GM18519 (cell line): ENCODE data around the gene DNM3.

Source experiments
- ATAC-seq: cut with Tn5 transposase; IDR thresholded peaks from one replicate; pipeline ENCODE4 v1.9.1; 2021; ENCODE audit warnings: mild to moderate bottlenecking, moderate library complexity; ENCODE audit not compliant: unreplicated experiment, low FRiP score

The DNM3 gene

GRCh38 chr1:171816300-171816901 lies 24.9 kb upstream of the DNM3 start:
- no peak for ATAC-seq

DNA sequence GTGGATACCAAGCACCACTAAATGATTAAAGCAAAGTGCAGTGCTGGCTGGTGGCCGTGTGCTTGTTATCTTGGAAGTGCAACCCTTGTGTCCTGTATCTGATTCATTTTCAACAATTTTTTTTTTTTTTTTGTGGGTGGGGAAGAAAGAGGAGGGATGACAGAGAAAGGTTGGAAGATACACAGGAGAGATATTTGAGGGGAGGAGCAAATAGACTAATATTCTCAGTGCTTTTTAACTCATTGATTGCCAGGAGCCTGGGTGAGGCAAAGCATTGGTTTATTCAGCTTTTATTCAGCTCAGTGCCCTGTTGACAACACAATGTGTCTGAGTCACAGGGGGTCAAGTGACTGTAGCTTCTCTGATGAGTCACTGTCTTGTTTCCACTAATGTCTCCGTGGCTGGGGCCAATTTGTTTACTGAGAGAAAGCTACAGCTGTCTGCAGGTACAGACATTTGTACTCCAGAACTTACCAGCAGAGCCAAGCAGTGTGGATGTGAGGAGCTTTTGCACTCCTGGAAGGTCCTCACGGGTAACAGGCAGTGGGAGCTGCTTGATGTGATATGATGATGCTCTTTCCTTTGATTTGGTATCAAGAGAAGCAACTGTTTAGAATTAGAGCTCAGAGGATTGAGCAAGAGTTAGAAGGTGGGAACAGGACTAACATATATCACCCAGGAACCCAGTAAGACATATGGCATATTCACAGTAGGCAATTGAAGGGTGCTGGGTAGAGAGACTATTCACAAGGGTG lies 23.6 kb upstream of the DNM3 start:
- no peak for ATAC-seq

- no peak for ATAC-seq
These were observed 21.4 kb upstream of the DNM3 start for GRCh38 chr1:171819946-171820345.

GRCh38 chr1:171826973-171827372 lies 14.3 kb upstream of the DNM3 start:
- ATAC-seq = no peak

DNA sequence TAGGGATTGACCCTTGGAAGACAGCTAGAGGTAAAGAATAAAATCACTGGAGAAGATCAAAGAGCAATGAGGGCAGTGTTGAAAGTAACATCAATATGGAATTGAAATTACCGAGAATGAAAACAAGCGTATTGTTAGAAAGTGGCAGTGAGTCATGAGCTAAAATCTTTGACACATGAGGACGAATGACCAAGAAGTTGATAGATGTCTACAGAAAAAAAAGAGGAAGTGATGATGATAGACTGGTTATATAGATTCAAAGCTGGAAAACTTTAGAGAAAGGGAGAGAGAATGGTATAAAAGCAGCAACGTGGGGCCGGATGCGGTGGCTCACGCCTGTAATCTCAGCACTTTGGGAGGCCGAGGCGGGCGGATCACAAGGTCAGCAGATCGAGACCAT lies 12.5 kb upstream of the DNM3 start:
- no peak for ATAC-seq

DNA sequence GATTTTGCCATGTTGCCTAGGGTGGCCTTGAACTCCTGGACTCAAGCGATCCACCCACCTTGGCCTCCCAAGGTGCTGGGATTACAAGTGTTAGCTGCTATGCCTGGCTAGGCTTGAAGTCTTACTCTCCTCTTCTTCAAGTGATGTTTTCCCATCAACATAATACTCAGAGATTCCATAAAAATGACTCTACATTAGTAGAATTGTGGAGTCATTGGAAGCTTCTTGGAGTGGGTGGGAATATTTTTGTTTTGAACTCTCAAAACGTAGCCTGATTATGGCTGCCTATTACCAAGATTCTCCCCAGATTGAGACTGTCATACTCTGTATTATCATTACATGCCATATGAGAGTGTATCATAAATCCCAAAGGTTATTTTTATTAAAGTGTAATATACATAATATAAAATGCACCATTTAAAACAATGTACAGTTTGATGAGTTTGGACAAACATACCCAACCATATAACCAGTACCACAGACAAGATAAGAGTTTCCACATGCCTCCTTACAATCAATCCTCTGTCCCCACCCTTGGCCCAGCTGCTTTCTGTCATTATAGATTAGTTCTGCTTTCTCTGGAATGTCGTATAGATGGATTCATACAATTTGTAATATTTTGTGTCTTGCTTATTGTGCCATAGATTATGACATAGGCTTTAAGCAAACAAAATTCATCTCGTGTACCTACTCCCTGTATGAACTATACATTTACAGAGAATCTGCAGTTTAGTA lies 8.0 kb upstream of the DNM3 start:
- ATAC-seq = no peak

GRCh38 chr1:171834821-171835220 lies 6.5 kb upstream of the DNM3 start:
- ATAC-seq = no peak

GRCh38 chr1:171835891-171836290 lies 5.4 kb upstream of the DNM3 start:
- no peak for ATAC-seq

DNA sequence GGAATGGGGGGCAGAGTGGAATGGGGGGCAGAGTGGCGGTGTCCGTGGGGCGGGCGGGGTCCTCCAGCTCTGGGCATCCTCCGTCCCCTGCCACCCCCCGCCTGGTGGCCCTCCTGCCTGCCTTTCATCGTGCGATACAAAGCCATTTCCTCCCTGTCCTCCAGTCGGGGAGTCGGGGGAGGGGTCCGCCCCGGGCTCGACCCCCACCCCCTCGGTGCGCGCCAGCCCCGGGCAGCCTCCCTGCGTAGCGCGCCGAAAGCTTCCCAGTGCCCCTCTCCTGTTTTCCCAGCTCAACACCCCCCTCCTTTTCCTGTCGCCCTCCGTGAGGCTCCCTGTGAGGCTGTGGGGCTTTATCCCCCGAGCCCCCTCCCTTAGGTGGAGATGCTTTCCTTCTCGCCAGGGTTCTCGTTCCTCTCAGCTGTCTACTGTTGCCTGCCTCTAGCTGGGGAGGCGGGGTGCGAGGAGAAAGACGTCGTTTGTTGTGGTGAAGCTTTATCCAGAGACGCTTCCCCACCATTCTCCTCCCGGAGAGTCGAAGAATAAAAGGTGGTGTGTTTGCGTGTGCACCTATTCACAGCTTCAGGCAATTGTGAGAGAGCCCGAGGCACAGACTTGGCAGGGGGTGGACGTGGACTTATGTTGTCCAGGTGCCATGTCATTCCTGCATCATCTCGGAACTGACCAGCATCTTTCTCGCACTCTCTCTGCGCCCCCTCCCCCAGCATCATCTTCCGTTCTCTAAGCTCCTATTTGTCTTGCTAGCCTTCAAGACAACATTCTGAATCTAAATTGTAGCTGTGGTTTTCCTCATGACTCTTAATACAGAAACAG lies 848 bp downstream of the DNM3 start:
- no peak for ATAC-seq

DNA sequence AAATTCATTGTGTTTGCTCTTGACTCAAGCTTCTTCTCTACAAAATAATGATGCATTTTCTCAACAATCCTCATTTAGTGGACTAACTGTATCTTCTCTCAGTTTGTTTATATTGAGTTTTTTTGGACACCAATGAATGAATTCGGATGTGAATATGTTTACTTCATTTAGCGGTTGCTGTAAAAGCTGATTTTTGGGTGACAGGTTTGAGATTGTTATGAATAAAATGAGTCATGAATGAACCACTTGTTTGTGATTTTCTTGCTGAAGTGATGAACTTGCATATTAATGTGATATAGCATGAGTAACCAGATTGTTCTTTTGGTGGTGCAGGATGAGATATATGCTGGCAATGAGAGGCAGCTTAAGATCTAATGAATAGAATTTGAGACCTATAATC lies 3.1 kb downstream of the DNM3 start:
- no peak for ATAC-seq

DNA sequence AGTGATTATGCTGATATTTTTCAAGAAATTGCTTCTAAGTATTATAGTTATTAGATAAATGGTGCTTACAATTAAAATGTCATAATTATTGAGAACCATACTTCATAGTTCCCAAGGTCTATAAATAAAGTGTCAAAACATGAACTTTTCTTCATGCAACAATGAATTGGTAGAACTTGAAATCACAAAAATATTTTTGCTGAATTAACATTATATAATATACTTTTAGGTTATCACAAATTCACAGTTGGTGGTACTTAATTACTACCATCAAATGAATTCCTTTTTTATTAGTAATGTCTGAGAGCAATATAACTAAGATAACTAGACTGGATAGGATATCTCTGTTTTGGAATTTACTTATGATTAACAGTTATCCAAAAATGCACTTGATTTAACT lies 4.7 kb downstream of the DNM3 start:
- ATAC-seq = no peak

DNA sequence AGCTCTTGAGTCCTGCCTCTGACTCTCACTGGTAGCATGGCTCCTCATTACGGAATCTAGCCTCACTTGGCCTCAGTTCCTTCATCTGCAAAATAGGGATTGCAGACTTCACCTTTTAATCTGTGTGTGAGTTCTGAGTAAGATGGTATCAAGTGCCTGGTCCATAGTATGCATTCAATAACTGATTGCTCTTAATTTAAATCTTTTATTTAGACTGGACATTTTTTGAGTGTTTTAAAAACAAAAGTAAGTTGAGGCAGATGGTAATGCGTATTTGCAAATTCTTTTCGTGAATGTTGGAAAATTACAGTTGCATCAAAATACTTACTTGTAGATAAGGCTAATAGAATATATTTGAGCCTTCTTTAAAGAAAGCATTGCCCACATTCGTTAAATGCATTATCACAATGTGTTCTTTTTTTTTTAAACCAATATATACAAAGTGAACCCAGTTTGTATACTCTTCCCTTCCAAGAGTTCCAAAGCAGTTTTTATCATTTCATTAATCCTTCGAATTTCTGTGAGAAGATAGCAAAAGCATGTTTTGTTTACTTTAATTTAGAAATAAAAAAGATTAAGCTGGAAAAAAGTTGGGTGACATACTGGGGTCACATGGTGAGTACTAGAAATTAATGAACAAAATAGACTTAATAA lies 8.1 kb downstream of the DNM3 start:
- no peak for ATAC-seq

DNA sequence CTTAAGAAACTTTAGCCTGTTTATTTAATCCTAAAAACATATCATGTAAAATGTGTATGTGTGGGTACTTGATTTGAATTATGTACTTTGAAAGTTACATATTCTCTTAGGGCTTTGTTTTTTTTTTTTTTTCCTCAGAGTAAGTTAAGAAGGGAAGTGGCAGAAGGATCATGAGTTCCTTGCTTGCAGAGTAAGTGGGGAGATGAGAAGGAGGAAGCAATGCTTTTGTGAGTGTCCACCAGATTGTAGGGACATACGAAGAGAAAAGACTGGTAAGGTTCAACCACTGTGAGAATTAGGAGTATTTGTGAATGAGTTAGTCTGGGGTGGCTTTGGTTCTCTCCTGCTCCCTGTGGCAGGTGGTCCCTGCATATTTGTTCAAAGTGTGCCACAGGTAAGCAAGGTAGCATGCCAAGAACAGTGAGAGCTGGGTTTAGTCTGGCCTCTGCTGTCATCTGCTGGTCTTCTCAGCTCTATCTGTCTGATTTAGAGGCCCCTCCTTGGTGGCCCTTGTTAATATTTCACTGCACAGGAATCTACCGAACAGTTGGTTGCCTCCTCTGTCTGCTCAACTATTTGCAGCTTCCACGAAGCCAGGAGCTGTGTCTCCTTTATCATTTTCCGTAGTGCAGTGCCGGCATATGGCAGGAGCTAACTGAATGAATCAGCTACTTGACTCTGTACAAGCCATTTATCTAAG lies 9.5 kb downstream of the DNM3 start:
- ATAC-seq = no peak

- no peak for ATAC-seq
These were observed 11.0 kb downstream of the DNM3 start for GRCh38 chr1:171852272-171852671.

DNA sequence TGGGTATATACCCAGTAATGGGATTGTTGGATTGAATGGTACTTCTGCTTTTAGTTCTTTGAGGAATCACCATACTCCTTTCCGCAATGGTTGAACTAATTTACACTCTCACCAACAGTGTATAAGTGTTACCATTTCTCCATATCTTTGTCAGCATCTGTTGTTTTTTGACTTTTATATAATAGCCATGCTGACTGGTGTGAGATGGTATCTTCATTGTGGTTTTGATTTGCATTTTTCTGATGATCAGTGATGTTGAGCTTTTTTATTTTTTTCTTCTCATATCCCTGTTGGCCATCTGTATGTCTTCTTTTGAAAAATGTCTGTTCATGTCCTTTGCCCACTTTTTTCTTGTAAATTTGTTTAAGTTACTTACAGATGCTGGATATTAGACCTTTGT lies 14.1 kb downstream of the DNM3 start:
- ATAC-seq = no peak

- ATAC-seq = no peak
These were observed 17.4 kb downstream of the DNM3 start for GRCh38 chr1:171858696-171859095.

DNA sequence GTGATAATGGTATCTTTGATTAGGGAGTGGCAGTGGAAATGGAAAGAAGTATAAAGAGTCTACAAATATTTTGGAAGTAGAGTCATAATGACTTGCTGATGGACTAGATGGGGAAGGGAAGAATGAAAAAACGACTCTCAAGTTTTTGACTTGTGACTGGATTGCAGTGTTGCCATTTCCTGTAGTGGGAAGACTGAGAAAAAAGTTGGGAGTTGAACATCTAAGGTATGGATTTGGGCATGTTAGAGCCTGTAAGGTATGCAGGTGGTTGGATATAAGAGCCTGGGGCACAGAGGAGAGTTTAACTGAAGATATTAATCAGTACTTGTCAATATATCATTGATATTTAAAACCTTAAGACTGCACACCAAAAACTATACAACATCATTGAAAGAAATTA lies 19.4 kb downstream of the DNM3 start:
- ATAC-seq = no peak

- no peak for ATAC-seq
These were observed 22.2 kb downstream of the DNM3 start for GRCh38 chr1:171863531-171863930.

GRCh38 chr1:171864308-171864707 lies 23.0 kb downstream of the DNM3 start:
- ATAC-seq = no peak

DNA sequence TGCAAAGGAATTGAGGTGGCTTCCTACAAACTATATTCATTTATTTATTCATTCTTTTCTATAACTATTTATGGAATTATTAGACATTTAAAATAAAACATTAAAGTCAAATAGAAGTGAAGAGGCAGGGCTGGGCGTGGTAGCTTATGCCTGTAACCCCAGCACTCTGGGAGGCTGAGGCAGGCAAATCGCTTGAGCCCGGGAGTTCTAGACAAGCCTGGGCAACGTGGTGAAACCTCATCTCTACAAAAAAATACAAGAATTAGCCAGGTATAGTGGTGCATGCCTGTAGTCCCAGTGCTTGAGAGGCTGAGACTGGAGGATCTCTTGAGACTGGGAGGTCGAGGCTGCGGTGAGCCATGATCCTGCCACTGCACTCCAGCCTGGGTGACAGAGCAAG lies 23.8 kb downstream of the DNM3 start:
- ATAC-seq = no peak
